ENCODE measurements around the gene HTRA1. TPM values are rescaled to one million over a fixed set of nuclear protein-coding genes. Genes with fewer than 3 reads are reported as not detected.

The HTRA1 gene
- total RNA-seq (2022) (0.70 and 1.1 TPM in 2 replicates), Bru-seq, nascent RNA (percentile 14 among the genes with signal in this experiment), BruChase-seq, experiment 1, labeled RNA remaining after a 2-hour chase (percentile 18 among the genes with signal in this experiment), BruChase-seq, experiment 2, labeled RNA remaining after a 6-hour chase (percentile 17 among the genes with signal in this experiment)
- long read RNA-seq, partial matches to known transcripts = 0 of 4 reads
- long read RNA-seq, other reads (novel, unspliced or antisense) = 0 of 4 reads

- no peak for TF ChIP-seq CTCF (IDR thresholded peaks at IDR 0.05; ENCODE audit: insufficient read depth in 1 of 2, low read depth in 1 of 2, low read length in 1 of 2, severe bottlenecking in 1 of 2, unreplicated experiment in 1 of 2)
- Histone ChIP-seq H3K9me3 (no peaks in the 10 kb centered on the region), H3K4me3 (ENCODE audit: low read depth, low read length) (peak within 1 kb of the TSS; percentile 39), H3K27me3 (replicated peaks; ENCODE audit: control insufficient read depth, insufficient read depth, low read length) (peaks cover 19% of the 10 kb centered on the region), H3K4me1 (peaks cover 5% of the 10 kb centered on the region), H3K36me3 (ENCODE audit: control insufficient read depth, insufficient read depth, low read length) (no peaks in the 10 kb centered on the region)
- ChIA-PET POLR2A (no interaction called here), CTCF (no interaction called here)
- no TSS peak for BruUV-seq (replicated peaks)
- H3K4me3 Mint-ChIP-seq (ENCODE audit: unreplicated experiment) = peak within 1 kb of the TSS; percentile 63
- DNase-seq = peak in 1 of 2 experiments; percentile 61
- peaks cover 40% of the 10 kb centered on the region for H3K27me3 Mint-ChIP-seq (ENCODE audit: insufficient read depth, unreplicated experiment)
- no peaks in the 10 kb centered on the region for H3K36me3 Mint-ChIP-seq (ENCODE audit: insufficient read depth, unreplicated experiment)
- no peaks in the 10 kb centered on the region for H3K4me1 Mint-ChIP-seq (ENCODE audit: low read depth, unreplicated experiment)
- no peak within 1 kb of the TSS for H3K27ac Mint-ChIP-seq (ENCODE audit: unreplicated experiment)
- intact Hi-C loops (cut with micrococcal nuclease; ENCODE audit: unreplicated experiment) = loop anchor here (10.0 kb wide), 1 partner anchor 103 kb away; the partner anchor contains the start of gene DMBT1
- H3K9me3 Mint-ChIP-seq (ENCODE audit: unreplicated experiment) = no peaks in the 10 kb centered on the region
These were observed at the start of gene HTRA1 for GRCh38 chr10:122461367-122461728. Gene HTRA1 (plus strand): TSS chr10:122461553. CDS start chr10:122461653, 100 bp downstream.

- H3K9me3 Mint-ChIP-seq (ENCODE audit: unreplicated experiment) = no peaks in the 10 kb centered on the region
- no peaks in the 10 kb centered on the region for H3K27me3 Mint-ChIP-seq (ENCODE audit: insufficient read depth, unreplicated experiment)
- peaks cover 41% of the 10 kb centered on the region for H3K36me3 Mint-ChIP-seq (ENCODE audit: insufficient read depth, unreplicated experiment)
- intact Hi-C loops (cut with micrococcal nuclease; ENCODE audit: unreplicated experiment) = no loop called here
- H3K4me3 Mint-ChIP-seq (ENCODE audit: unreplicated experiment) = no peak overlapping the region
- no peak for TF ChIP-seq CTCF (IDR thresholded peaks at IDR 0.05; ENCODE audit: insufficient read depth in 1 of 2, low read depth in 1 of 2, low read length in 1 of 2, severe bottlenecking in 1 of 2, unreplicated experiment in 1 of 2)
- Histone ChIP-seq H3K4me3 (ENCODE audit: low read depth, low read length) (no peak overlapping the region), H3K27me3 (replicated peaks; ENCODE audit: control insufficient read depth, insufficient read depth, low read length) (no peaks in the 10 kb centered on the region), H3K4me1 (no peaks in the 10 kb centered on the region; the same call in 1 of the 2 replicates), H3K36me3 (ENCODE audit: control insufficient read depth, insufficient read depth, low read length) (no peaks in the 10 kb centered on the region), H3K9me3 (no peaks in the 10 kb centered on the region)
- H3K27ac Mint-ChIP-seq (ENCODE audit: unreplicated experiment) = no peak overlapping the region
- CTCF ChIA-PET = no interaction called here
- no peak for DNase-seq
- POLR2A ChIA-PET = no interaction called here
- no peaks in the 10 kb centered on the region for H3K4me1 Mint-ChIP-seq (ENCODE audit: low read depth, unreplicated experiment)
- no TSS peak for BruUV-seq (replicated peaks)
These were observed 48.0 kb upstream of the HTRA1 start for GRCh38 chr10:122413327-122413726.

GRCh38 chr10:122417667-122418066 is 43.7 kb upstream of the HTRA1 start:
- TF ChIP-seq CTCF (IDR thresholded peaks at IDR 0.05; ENCODE audit: insufficient read depth in 1 of 2, low read depth in 1 of 2, low read length in 1 of 2, severe bottlenecking in 1 of 2, unreplicated experiment in 1 of 2) = no peak
- no peak overlapping the region for H3K4me3 Mint-ChIP-seq (ENCODE audit: unreplicated experiment)
- intact Hi-C loops (cut with micrococcal nuclease; ENCODE audit: unreplicated experiment) = no loop called here
- no peaks in the 10 kb centered on the region; the same call in 1 of the 2 replicates for H3K4me1 ChIP-seq
- no peak overlapping the region for H3K27ac Mint-ChIP-seq (ENCODE audit: unreplicated experiment)
- DNase-seq = no peak
- peaks cover 57% of the 10 kb centered on the region for H3K36me3 Mint-ChIP-seq (ENCODE audit: insufficient read depth, unreplicated experiment)
- H3K9me3 Mint-ChIP-seq (ENCODE audit: unreplicated experiment) = no peaks in the 10 kb centered on the region
- H3K9me3 ChIP-seq = no peaks in the 10 kb centered on the region
- H3K27me3 ChIP-seq (replicated peaks; ENCODE audit: control insufficient read depth, insufficient read depth, low read length) = no peaks in the 10 kb centered on the region
- ChIA-PET POLR2A (no interaction called here), CTCF (no interaction called here)
- H3K4me3 ChIP-seq (ENCODE audit: low read depth, low read length) = no peak overlapping the region
- no peaks in the 10 kb centered on the region for H3K36me3 ChIP-seq (ENCODE audit: control insufficient read depth, insufficient read depth, low read length)
- H3K27me3 Mint-ChIP-seq (ENCODE audit: insufficient read depth, unreplicated experiment) = no peaks in the 10 kb centered on the region
- H3K4me1 Mint-ChIP-seq (ENCODE audit: low read depth, unreplicated experiment) = no peaks in the 10 kb centered on the region
- BruUV-seq (replicated peaks) = no TSS peak
